Airway epithelial cell (primary cell): ENCODE data around the gene EEF1B2. TPM values are rescaled to one million over a fixed set of nuclear protein-coding genes. Genes with fewer than 3 reads are reported as not detected.

Source experiments
- total RNA-seq: library from RNA; depleted of rRNA; stranded (reverse); fragments of >200 nt; gene quantifications from 2 replicates; pipeline ENCODE4 v1.2.3, GENCODE V29; 2015

EEF1B2 gene
- total RNA-seq, result 576 and 656 TPM in 2 replicates

GRCh38 chr2:206159346-206160124 lies at the start of gene EEF1B2, which contains the start of gene NDUFS1:
Gene EEF1B2 (plus strand): TSS chr2:206159895. CDS start chr2:206159980, 85 bp downstream.
Gene NDUFS1 (minus strand): TSS chr2:206159444. CDS start chr2:206153678, 5,766 bp downstream.

Other genes with a start within 250 kb of the EEF1B2 start
- gene INO80D, start 73.7 kb upstream of the EEF1B2 start, total RNA-seq, result 3.0 and 5.4 TPM in 2 replicates
- 73.6 and 137 TPM in 2 replicates for gene NDUFS1, start 451 bp upstream of the EEF1B2 start, total RNA-seq
- gene ZDBF2, start 114.8 kb downstream of the EEF1B2 start, total RNA-seq, result 2.8 and 4.2 TPM in 2 replicates